Natural killer cell treated with Interleukin-12 subunit alpha and Interleukin-12 subunit beta and Interleukin-15 and Interleukin-18, amount 100 ng/mL, for 72 hours (primary cell): ENCODE data around the gene S100A3. TPM values are rescaled to one million over a fixed set of nuclear protein-coding genes. Genes with fewer than 3 reads are reported as not detected.
A peak's percentile ranks its signal among the peaks of the same experiment; 100 is the strongest.
"Not testable (repeated sequence)": the region's sequence is repeated elsewhere in the genome, so short reads cannot be mapped to it uniquely, and the experiment has no call there.

Source experiments
- ATAC-seq, 2 donors: fragments of 150-1000 bp; cut with Tn5 transposase in 1 of 2; sonication (Bioruptor Pico), chemical (Tn5 transposase) in 1 of 2; 2 replicates each; pipeline ENCODE4 v1.10.0; 2021
- DNase-seq: peaks from one replicate; pipeline ENCODE4 v3.0.0; 2022; ENCODE audit warnings: low spot score
- H3K27ac Mint-ChIP-seq, 2 donors: 1 replicate in 1 of 2; 2 replicates in 1 of 2; pipeline ENCODE4 v1.8.0; 2022; ENCODE audit warnings: mixed read lengths in 2 of 2, mild to moderate bottlenecking in 1 of 2, moderate library complexity in 1 of 2
- H3K27me3 Mint-ChIP-seq, 2 donors: 1 replicate in 1 of 2; 2 replicates in 1 of 2; pipeline ENCODE4 v1.8.0; 2022; ENCODE audit warnings: mixed read lengths in 2 of 2
- H3K36me3 Mint-ChIP-seq: one replicate; pipeline ENCODE4 v1.8.0; 2022; ENCODE audit warnings: mixed read lengths
- H3K4me1 Mint-ChIP-seq, 2 donors: 1 replicate in 1 of 2; 2 replicates in 1 of 2; pipeline ENCODE4 v1.8.0; 2022; ENCODE audit warnings: low read depth in 2 of 2, mixed read lengths in 2 of 2, mild to moderate bottlenecking in 1 of 2
- H3K4me3 Mint-ChIP-seq: one replicate; pipeline ENCODE4 v1.8.0; 2022; ENCODE audit warnings: mixed read lengths
- H3K9me3 Mint-ChIP-seq: 2 replicates; pipeline ENCODE4 v1.8.0; 2022; ENCODE audit warnings: mixed read lengths
- total RNA-seq, 2 donors: library from RNA; stranded (reverse); gene quantifications; one replicate each; pipeline ENCODE4 v1.2.3, GENCODE V29; 2022

The S100A3 gene
- total RNA-seq, 2 donors from 2014 or later: not detected

DNA sequence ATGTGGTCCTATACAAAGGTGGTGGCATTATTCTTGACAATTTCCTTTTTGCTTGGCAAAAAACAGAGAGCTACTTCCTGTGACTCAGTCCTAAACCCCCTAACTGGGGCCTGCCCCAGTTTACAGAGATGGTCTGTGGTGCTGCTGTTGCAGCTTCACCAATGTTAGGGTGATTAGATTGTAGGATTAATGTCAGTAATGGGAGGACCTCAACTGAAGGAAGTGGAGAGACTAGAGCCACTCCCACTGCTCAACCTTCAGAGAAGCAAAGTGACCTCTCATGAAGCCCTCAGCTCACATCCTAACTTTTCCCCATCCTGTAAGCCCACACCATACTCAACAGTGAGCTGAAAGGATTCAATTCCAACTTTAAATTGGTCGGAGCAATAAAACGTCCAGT lies 16.9 kb downstream of the S100A3 start:
- no peaks in the 10 kb centered on the region for H3K27me3 Mint-ChIP-seq
- H3K27ac Mint-ChIP-seq: peak overlapping the region; percentile 93 to 95
- peaks cover 51 to 59% of the 10 kb centered on the region in 2 donors for H3K4me1 Mint-ChIP-seq
- no peak for DNase-seq
- no peaks in the 10 kb centered on the region for H3K36me3 Mint-ChIP-seq
- no peaks in the 10 kb centered on the region for H3K9me3 Mint-ChIP-seq
- peak overlapping the region; percentile 93 for H3K4me3 Mint-ChIP-seq
- ATAC-seq: peak; percentile 55 to 68

- H3K4me3 Mint-ChIP-seq: peak overlapping the region; percentile 93
- no peaks in the 10 kb centered on the region for H3K36me3 Mint-ChIP-seq
- H3K27ac Mint-ChIP-seq: peak overlapping the region; percentile 93 to 95
- H3K27me3 Mint-ChIP-seq: no peaks in the 10 kb centered on the region
- DNase-seq (no peak), ATAC-seq (no peak)
- H3K9me3 Mint-ChIP-seq: no peaks in the 10 kb centered on the region
- peaks cover 47 to 55% of the 10 kb centered on the region in 2 donors for H3K4me1 Mint-ChIP-seq
Observed at GRCh38 chr1:153531638-153532037, 17.4 kb downstream of the S100A3 start.

GRCh38 chr1:153527683-153528040 lies 21.4 kb downstream of the S100A3 start:
- peaks cover 16 to 20% of the 10 kb centered on the region in 2 donors for H3K4me1 Mint-ChIP-seq
- H3K27me3 Mint-ChIP-seq: peaks cover 0 to under 1% of the 10 kb centered on the region in 2 donors
- DNase-seq: no peak
- H3K36me3 Mint-ChIP-seq: no peaks in the 10 kb centered on the region
- no peak overlapping the region for H3K4me3 Mint-ChIP-seq
- H3K9me3 Mint-ChIP-seq: no peaks in the 10 kb centered on the region
- ATAC-seq: no peak
- H3K27ac Mint-ChIP-seq: no peak overlapping the region

- Mint-ChIP-seq H3K27me3 (peaks cover 0 to 3% of the 10 kb centered on the region in 2 donors), H3K27ac (peak overlapping the region in 1 of 2 donors; percentile 59), H3K4me3 (no peak overlapping the region), H3K4me1 (peaks cover 14 to 15% of the 10 kb centered on the region in 2 donors), H3K36me3 (no peaks in the 10 kb centered on the region), H3K9me3 (no peaks in the 10 kb centered on the region)
- ATAC-seq (no peak), DNase-seq (no peak)
Observed at GRCh38 chr1:153527023-153527682, 21.9 kb downstream of the S100A3 start.

GRCh38 chr1:153526132-153526543 lies 22.9 kb downstream of the S100A3 start:
- no peak for DNase-seq
- Mint-ChIP-seq H3K4me3 (no peak overlapping the region), H3K36me3 (no peaks in the 10 kb centered on the region), H3K4me1 (peaks cover 5 to 7% of the 10 kb centered on the region in 2 donors), H3K27ac (no peak overlapping the region), H3K9me3 (no peaks in the 10 kb centered on the region), H3K27me3 (peaks cover 0 to 3% of the 10 kb centered on the region in 2 donors)
- no peak for ATAC-seq

- Mint-ChIP-seq H3K9me3 (no peaks in the 10 kb centered on the region), H3K4me1 (peaks cover 0 to 4% of the 10 kb centered on the region in 2 donors), H3K36me3 (no peaks in the 10 kb centered on the region), H3K27me3 (peaks cover 0 to 3% of the 10 kb centered on the region in 2 donors), H3K27ac (peak overlapping the region in 1 of 2 donors; percentile 75), H3K4me3 (no peak overlapping the region)
- DNase-seq (no peak), ATAC-seq (no peak)
Observed at GRCh38 chr1:153525088-153525728, 23.9 kb downstream of the S100A3 start.

DNA sequence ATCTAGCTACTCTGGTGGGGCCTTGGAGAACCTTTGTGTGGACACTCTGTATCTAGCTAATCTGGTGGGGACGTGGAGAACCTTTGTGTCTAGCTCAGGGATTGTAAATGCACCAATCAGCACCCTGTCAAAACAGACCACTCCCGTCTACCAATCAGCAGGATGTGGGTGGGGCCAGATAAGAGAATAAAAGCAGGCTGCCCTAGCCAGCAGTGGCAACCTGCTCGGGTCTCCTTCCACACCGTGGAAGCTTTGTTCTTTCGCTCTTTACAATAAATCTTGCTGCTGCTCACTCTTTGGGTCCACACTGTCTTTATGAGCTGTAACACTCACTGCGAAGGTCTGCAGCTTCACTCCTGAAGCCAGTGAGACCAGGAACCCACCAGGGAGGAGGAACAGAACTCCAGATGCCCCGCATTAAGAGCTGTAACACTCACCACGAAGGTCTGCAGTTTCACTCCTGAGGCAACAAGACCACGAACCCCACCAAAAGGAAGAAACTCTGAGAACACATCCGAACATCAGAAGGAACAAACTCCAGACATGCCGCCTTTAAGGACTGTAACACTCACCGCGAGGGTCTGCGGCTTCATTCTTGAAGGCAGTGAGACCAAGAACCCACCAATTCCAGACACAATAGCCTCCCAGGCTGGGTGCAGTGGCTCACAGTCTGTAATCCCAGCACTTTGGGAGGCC lies 26.6 kb downstream of the S100A3 start:
- not testable (repeated sequence) for H3K27ac Mint-ChIP-seq, H3K9me3 Mint-ChIP-seq, ATAC-seq, H3K27me3 Mint-ChIP-seq, DNase-seq, H3K36me3 Mint-ChIP-seq, H3K4me3 Mint-ChIP-seq
- H3K4me1 Mint-ChIP-seq: peaks cover 0 to 12% of the 10 kb centered on the region in 2 donors

DNA sequence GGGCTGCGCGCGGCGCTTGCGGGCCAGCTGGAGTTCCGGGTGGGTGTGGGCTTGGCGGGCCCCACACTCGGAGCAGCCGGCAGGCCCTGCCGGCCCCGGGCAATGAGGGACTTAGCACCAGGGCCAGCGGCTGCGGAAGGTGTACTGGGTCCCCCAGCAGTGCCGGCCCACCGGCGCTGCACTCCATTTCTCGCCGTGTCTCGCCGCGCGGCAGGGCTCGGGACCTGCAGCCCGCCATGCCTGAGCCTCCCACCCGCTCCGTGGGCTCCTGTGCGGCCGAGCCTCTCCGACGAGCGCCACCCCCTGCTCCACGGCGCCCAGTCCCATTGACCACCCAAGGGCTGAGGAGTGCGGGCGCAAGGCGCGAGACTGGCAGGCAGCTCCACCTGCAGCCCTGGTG lies 27.2 kb downstream of the S100A3 start:
- not testable (repeated sequence) for ATAC-seq, H3K4me3 Mint-ChIP-seq, H3K9me3 Mint-ChIP-seq, H3K27ac Mint-ChIP-seq, H3K27me3 Mint-ChIP-seq, H3K36me3 Mint-ChIP-seq, DNase-seq
- H3K4me1 Mint-ChIP-seq: peaks cover 0 to 12% of the 10 kb centered on the region in 2 donors

DNA sequence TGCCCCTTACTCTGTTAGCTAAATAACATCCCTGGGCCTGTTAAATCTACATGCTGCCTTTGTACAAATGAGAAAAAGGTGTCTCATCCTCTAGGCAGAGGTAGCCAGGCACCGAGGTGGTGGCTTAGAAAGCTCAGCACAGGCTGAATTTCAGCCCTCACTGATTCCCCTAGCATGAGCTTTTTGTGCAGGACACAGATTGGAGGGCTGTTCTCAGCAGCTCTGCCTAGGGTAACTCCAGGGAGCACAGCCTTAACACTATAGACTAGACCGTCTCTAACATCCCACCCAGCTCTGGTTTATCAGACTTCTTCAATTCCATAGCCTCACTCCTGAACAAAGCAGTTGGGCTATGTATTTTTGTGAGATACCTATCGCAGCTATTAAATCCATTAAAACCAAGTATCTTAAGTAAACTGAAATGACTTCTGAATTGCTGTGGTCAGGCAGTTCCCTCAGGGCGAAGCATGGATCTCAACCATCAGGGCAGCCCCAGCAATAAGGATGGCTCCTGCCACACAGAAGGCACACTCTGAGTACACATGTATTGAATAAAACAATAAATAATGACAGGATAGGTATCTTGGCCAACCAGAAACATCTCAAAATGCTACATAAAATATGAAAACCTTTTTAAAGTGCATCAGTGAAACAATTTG lies 28.1 kb downstream of the S100A3 start:
- Mint-ChIP-seq H3K9me3 (no peaks in the 10 kb centered on the region), H3K4me3 (no peak overlapping the region), H3K27me3 (peaks cover 0 to 3% of the 10 kb centered on the region in 2 donors), H3K27ac (no peak overlapping the region), H3K36me3 (no peaks in the 10 kb centered on the region), H3K4me1 (peaks cover 0 to 12% of the 10 kb centered on the region in 2 donors)
- no peak for DNase-seq
- ATAC-seq: no peak

DNA sequence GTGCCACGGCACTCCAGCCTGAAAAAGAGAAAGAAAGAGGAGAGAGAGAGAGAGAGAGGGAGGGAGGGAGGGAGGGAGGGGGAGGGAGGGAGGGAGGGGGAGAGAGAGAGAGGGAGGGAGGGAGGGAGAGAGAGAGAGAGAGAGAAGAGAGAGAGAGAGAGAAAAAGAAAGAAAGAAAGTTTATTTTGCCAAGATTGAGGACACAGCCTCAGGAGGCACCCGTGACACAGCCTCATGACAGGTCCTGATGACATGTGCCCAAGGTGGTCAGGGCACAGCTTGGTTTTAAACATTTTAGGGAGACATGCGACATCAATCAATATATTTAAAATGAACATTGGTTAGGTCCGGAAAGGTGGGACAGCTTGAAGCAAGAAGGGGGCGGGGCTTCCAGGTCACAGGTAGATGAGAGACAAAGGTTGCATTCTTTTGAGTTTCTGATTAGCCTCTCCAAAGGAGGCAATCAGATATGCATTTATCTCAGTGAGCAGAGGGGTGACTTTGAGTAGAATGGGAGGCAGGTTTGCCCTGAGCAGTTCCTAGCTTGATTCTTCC lies 28.8 kb downstream of the S100A3 start:
- not testable (repeated sequence) for H3K36me3 Mint-ChIP-seq, H3K9me3 Mint-ChIP-seq, H3K4me3 Mint-ChIP-seq, H3K27me3 Mint-ChIP-seq, ATAC-seq, DNase-seq, H3K27ac Mint-ChIP-seq
- peaks cover 0 to 12% of the 10 kb centered on the region in 2 donors for H3K4me1 Mint-ChIP-seq

DNA sequence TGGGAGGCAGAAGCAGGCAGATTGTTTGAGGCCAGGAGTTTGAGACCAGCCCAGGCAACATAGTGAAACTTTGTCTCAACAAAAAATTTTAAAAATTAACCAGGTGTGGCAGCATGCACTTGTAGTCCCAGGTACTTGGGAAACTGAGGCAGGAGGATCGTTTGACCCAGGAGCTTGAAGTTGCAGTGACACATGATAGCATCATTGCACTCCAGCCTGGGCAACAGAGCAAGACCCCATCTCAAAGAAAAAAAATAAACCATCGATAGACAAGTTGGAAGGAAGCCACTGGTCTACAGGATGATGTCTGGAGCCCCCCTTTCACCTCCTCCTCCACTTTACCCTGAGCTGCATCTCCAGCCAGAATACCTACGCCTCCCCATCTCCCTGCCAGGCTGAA lies 29.8 kb downstream of the S100A3 start:
- Mint-ChIP-seq H3K9me3 (no peaks in the 10 kb centered on the region), H3K4me1 (peaks cover 0 to 12% of the 10 kb centered on the region in 2 donors), H3K4me3 (no peak overlapping the region), H3K36me3 (no peaks in the 10 kb centered on the region), H3K27me3 (peaks cover 0 to 3% of the 10 kb centered on the region in 2 donors), H3K27ac (no peak overlapping the region)
- DNase-seq: no peak
- ATAC-seq: no peak

DNA sequence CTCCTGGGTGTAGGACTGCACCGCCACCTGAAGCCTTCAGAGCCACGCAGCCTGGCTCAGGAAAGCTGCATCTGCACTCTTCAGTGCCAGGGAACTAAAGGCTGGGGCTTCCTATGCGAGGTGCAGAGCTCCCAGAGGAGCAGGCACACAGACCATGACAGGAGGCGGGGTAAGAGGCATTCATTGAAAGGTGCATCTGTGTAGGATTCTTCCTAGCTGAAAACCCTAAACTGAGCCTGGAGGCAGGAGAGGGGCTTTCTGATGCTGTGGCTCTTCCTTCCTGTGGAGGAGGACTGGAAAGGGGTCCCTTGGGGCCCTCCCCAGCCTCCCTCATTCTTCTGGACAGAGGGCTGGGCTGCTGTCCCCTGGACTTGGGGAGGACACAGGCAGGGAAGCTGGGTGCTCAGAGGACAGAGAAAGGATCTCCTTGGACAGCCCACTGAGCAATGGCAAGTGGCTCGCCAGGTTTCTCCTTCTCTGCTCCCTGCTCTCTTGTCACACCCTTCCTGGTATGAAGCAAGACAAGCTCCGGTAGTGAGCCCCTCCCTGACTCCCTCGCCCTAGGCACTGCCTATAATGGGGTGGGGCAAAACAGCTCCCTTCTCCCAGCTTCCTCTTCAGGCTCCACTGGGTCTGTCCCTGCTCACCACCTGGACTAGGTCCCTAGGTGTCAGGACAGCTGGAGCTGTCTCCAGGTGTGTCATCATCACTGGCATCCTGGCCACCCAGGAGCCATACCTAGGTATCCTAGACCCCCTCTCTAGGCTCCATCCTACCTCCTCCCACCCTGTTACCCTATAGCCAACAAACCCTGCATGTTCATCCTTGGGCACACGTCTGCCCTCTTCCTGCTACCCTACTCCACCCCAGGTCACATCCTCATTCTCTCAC lies 33.3 kb downstream of the S100A3 start:
- peak; percentile 38 to 45 for ATAC-seq
- H3K36me3 Mint-ChIP-seq: no peaks in the 10 kb centered on the region
- DNase-seq: no peak
- peaks cover 0 to 11% of the 10 kb centered on the region in 2 donors for H3K4me1 Mint-ChIP-seq
- H3K9me3 Mint-ChIP-seq: no peaks in the 10 kb centered on the region
- no peaks in the 10 kb centered on the region for H3K27me3 Mint-ChIP-seq
- H3K27ac Mint-ChIP-seq: peak overlapping the region in 1 of 2 donors; percentile 35
- no peak overlapping the region for H3K4me3 Mint-ChIP-seq

DNA sequence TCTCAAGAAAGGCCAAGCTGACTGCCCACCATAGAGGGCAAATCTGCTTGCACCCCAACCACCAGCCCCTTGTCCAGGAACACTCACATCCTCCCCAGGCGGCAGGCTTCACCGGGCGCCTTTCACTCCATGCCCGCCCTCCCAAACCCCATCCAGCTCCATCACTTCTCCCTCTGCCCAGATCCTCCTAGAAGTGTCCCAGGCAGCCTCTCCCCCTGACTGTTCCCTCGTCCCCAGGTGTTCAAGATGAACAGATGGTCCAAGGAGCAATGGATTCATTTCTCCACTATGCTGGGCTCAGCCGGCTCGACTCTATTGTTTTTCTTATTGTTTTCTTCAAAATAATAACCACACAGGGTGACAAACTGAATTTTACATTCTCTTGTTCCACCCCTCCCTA lies 35.4 kb downstream of the S100A3 start:
- no peaks in the 10 kb centered on the region for H3K27me3 Mint-ChIP-seq
- no peak for ATAC-seq
- H3K4me3 Mint-ChIP-seq: no peak overlapping the region
- no peaks in the 10 kb centered on the region for H3K36me3 Mint-ChIP-seq
- no peak overlapping the region for H3K27ac Mint-ChIP-seq
- H3K9me3 Mint-ChIP-seq: no peaks in the 10 kb centered on the region
- DNase-seq: no peak
- peaks cover 0 to 9% of the 10 kb centered on the region in 2 donors for H3K4me1 Mint-ChIP-seq
